Thyroid gland (tissue), 4 donors: ENCODE measurements around the gene PRKD1. TPM values are rescaled to one million over a fixed set of nuclear protein-coding genes. Genes with fewer than 3 reads are reported as not detected.

ENCODE experiments used
- DNase-seq, 2 donors: peaks; one replicate each; pipeline ENCODE4 v3.0.0-alpha.2; 2019
- H3K27ac ChIP-seq, 3 donors: fragments of 200-600 bp; sonication (generic); 1 replicate in 2 of 3; 2 replicates in 1 of 3; pipeline ENCODE4 v1.5.1; 2016 to 2019; ENCODE audit warnings: mild to moderate bottlenecking in 1 of 3, moderate library complexity in 1 of 3
- H3K27me3 ChIP-seq: fragments of 200-600 bp; sonication (generic); one replicate; pipeline ENCODE4 v1.5.1; 2019
- H3K36me3 ChIP-seq, 2 donors: fragments of 200-600 bp; sonication (generic); one replicate each; pipeline ENCODE4 v1.5.1; 2016 to 2019
- H3K4me1 ChIP-seq, 2 donors: fragments of 200-600 bp; sonication (generic); one replicate each; pipeline ENCODE4 v1.5.1; 2017 to 2019
- H3K4me3 ChIP-seq, 3 donors: fragments of 200-600 bp; sonication (generic); replicated peaks in 1 of 3; 1 replicate in 2 of 3; 2 replicates in 1 of 3; pipeline ENCODE4 v1.5.1; 2016; ENCODE audit warnings: mild to moderate bottlenecking in 1 of 3
- H3K9me3 ChIP-seq: fragments of 200-600 bp; sonication (generic); one replicate; pipeline ENCODE4 v1.5.1; 2017
- POLR2A ChIP-seq, 2 donors: fragments of 450-650 bp; IDR thresholded peaks; one replicate each; pipeline ENCODE4 v1.6.1; 2017; ENCODE audit warnings: antibody characterized with exemption in 2 of 2, mild to moderate bottlenecking in 2 of 2, moderate library complexity in 1 of 2
- WGBS, 2 donors: methylation state at CpG; one replicate each; pipeline ENCODE4 v1.1.5; 2017; 5-methylcytosine and 5-hydroxymethylcytosine counted together
- intact Hi-C: fragments of 100-400 bp; cut with DNase I; formaldehyde crosslinking; loops from one replicate; pipeline ENCODE4 v1.15.1; 2023
- total RNA-seq, 4 donors: library from RNA; depleted of rRNA; stranded (reverse); fragments of >200 nt; gene quantifications; one replicate each; pipeline ENCODE4 v1.2.3, GENCODE V29; 2016
- TF ChIP-seq, protein P1 (sequence below), 6 experiments: fragments of 200-600 bp in 3 of 6; fragments of 450-650 bp in 3 of 6; sonication (generic) in 3 of 6; IDR thresholded peaks; one replicate each; pipeline ENCODE4 v1.5.1; 2016 to 2019; ENCODE audit warnings: antibody characterized with exemption in 6 of 6, mild to moderate bottlenecking in 2 of 6, inconsistent platforms in 1 of 6, moderate library complexity in 1 of 6

PRKD1 gene
- total RNA-seq, 4 donors from 2014 or later = 12.7 to 17.4 (median 14.3) TPM

DNA sequence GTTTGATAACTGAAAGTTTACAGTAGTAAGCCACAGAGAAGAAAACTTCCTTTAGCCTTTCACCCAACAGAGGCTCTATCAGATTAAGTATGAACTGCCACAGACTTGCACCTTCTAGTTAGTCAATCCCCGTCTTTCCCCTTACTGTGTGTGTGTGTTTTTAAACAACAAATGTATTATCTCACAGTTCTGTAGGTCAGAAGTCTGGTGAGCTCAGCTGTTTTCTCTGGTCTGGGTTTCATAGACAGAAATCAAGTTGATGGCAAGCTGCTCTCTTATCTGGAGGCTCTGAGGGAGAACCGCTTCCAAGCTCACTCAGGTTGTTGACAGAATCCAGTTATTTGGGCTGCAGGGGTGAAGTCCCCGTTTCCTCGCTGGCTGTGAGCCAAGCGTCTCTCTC, 320.5 kb downstream of the PRKD1 start:
- Histone ChIP-seq H3K4me1 (no peaks in the 10 kb centered on the region), H3K36me3 (no peaks in the 10 kb centered on the region), H3K9me3 (no peaks in the 10 kb centered on the region), H3K27ac (no peak overlapping the region), H3K4me3 (no peak overlapping the region), H3K27me3 (no peaks in the 10 kb centered on the region)
- 64 to 79% methylated on average over 5 of the region's 5 CpGs for WGBS, 2 donors
- peak in 1 of 2 donors; percentile 22 for DNase-seq
- TF ChIP-seq, protein P1, sequence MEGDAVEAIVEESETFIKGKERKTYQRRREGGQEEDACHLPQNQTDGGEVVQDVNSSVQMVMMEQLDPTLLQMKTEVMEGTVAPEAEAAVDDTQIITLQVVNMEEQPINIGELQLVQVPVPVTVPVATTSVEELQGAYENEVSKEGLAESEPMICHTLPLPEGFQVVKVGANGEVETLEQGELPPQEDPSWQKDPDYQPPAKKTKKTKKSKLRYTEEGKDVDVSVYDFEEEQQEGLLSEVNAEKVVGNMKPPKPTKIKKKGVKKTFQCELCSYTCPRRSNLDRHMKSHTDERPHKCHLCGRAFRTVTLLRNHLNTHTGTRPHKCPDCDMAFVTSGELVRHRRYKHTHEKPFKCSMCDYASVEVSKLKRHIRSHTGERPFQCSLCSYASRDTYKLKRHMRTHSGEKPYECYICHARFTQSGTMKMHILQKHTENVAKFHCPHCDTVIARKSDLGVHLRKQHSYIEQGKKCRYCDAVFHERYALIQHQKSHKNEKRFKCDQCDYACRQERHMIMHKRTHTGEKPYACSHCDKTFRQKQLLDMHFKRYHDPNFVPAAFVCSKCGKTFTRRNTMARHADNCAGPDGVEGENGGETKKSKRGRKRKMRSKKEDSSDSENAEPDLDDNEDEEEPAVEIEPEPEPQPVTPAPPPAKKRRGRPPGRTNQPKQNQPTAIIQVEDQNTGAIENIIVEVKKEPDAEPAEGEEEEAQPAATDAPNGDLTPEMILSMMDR (IDR thresholded peaks at IDR 0.05) = no peak
- no peak for TF ChIP-seq POLR2A (IDR thresholded peaks at IDR 0.05)
- intact Hi-C loops = no loop called here

- Histone ChIP-seq H3K4me3 (no peak overlapping the region), H3K9me3 (no peaks in the 10 kb centered on the region), H3K27me3 (no peaks in the 10 kb centered on the region), H3K36me3 (no peaks in the 10 kb centered on the region), H3K27ac (no peak overlapping the region), H3K4me1 (no peaks in the 10 kb centered on the region)
- no peak for DNase-seq
- 83% methylated on average over 3 of the region's 3 CpGs for WGBS, 2 donors
- intact Hi-C loops = no loop called here
- no peak for TF ChIP-seq POLR2A (IDR thresholded peaks at IDR 0.05)
- TF ChIP-seq, protein P1 (IDR thresholded peaks at IDR 0.05) = no peak
Measured at GRCh38 chr14:29603696-29604095, 324.0 kb downstream of the PRKD1 start.

DNA sequence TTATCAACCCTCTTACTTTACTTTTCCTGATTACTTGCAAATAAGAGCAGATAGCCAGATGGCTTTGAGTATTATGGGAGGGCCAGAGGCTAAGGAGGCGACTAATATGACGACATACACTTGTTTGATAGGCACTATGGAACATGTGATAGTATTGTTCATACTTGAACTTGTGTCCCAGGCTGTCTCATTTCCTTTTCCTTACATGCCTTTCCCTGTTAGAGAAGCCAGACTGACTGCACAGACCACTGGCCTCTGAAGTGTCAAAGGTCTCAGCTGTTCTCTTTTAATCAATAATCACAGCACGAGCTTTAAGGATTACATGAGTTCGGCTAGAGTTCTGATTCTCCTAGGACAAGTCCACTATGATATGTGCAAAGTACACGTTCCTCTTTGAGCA, 326.0 kb downstream of the PRKD1 start:
- no peaks in the 10 kb centered on the region for H3K9me3 ChIP-seq
- no peak overlapping the region for H3K4me3 ChIP-seq
- TF ChIP-seq, protein P1 (IDR thresholded peaks at IDR 0.05) = no peak
- no peak for TF ChIP-seq POLR2A (IDR thresholded peaks at IDR 0.05)
- H3K36me3 ChIP-seq = no peaks in the 10 kb centered on the region
- no peak for DNase-seq
- no peaks in the 10 kb centered on the region for H3K4me1 ChIP-seq
- no peaks in the 10 kb centered on the region for H3K27me3 ChIP-seq
- H3K27ac ChIP-seq = no peak overlapping the region
- intact Hi-C loops = no loop called here
- 90 to 93% methylated on average over 5 of the region's 5 CpGs for WGBS, 2 donors

DNA sequence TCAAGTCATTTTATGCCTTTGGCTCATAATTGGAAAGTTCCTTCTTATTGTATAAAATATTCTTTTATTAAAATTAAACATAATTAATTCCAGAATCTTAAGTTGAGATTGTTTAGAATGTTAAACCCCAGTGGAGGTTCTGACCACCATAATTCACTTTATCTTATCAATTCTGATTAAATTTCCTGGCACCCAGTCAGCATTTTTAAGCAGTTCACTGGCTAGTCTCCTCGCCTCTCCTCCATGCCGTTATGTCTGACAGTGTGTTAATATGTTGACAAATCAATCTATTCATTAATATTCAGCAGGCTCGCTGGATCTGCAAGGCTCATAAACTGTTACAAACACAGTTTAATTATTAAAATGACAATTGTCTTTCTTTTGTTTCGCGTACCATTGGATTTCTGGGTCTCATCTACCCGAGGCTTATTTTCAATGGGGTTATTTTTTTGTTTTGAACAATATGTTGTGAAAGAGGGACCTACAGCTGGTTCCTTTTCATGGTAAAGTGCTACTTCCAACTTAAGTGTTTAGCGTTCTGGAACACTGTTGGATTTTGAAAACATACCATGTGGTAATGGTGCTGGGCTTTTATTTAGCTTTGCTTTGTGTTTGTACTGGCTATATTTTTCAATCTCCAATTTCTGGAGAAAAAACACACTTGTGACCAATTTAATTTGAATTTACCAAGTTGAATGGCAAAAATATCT, 339.7 kb downstream of the PRKD1 start:
- no peaks in the 10 kb centered on the region for H3K9me3 ChIP-seq
- intact Hi-C loops = no loop called here
- no peaks in the 10 kb centered on the region for H3K36me3 ChIP-seq
- 69 to 77% methylated on average over 7 of the region's 7 CpGs for WGBS, 2 donors
- no peak for DNase-seq
- TF ChIP-seq POLR2A (IDR thresholded peaks at IDR 0.05) = no peak
- TF ChIP-seq, protein P1 (IDR thresholded peaks at IDR 0.05) = no peak
- no peaks in the 10 kb centered on the region for H3K27me3 ChIP-seq
- peaks cover 0 to 15% of the 10 kb centered on the region in 2 donors for H3K4me1 ChIP-seq
- no peak overlapping the region for H3K4me3 ChIP-seq
- H3K27ac ChIP-seq = no peak overlapping the region

GRCh38 chr14:29587046-29587445, 340.6 kb downstream of the PRKD1 start:
- intact Hi-C loops = no loop called here
- TF ChIP-seq POLR2A (IDR thresholded peaks at IDR 0.05) = no peak
- TF ChIP-seq, protein P1 (IDR thresholded peaks at IDR 0.05) = no peak
- Histone ChIP-seq H3K27me3 (no peaks in the 10 kb centered on the region), H3K36me3 (no peaks in the 10 kb centered on the region), H3K4me3 (no peak overlapping the region), H3K9me3 (no peaks in the 10 kb centered on the region), H3K4me1 (peaks cover 0 to 15% of the 10 kb centered on the region in 2 donors), H3K27ac (no peak overlapping the region)
- no peak for DNase-seq
- whole genome bisulfite sequencing, 2 donors = 78 to 80% methylated on average over 2 of the region's 2 CpGs
